Measurements from ENCODE around the gene EFCAB12. TPM values are rescaled to one million over a fixed set of nuclear protein-coding genes. Genes with fewer than 3 reads are reported as not detected.
"Not testable (repeated sequence)": the region's sequence is repeated elsewhere in the genome, so short reads cannot be mapped to it uniquely, and the experiment has no call there.

The EFCAB12 gene
- total and polyA plus RNA-seq, 2 of the 4 experiments (the other 2 are of a cell fraction) = under 0.01 to 0.17 TPM

GRCh38 chr3:129413238-129413637 lies 15.2 kb downstream of the EFCAB12 start:
- Histone ChIP-seq H3K14ac (replicated peaks; ENCODE audit: low read depth, low read length) (peak overlapping the region; percentile 96; the same call in 1 of the 2 replicates), H4K20me1 (ENCODE audit: insufficient read depth, low read length) (peaks cover 11% of the 10 kb centered on the region), H2BK20ac (ENCODE audit: low read depth, low read length) (peak overlapping the region; percentile 68), H3K56ac (ENCODE audit: extremely low read depth, insufficient read depth, low read length) (0 out of 2 replicates have a peak overlapping the region, but pooled peaks have one; percentile 26), H3K27ac (ENCODE audit: insufficient read depth, low read length) (peak overlapping the region; percentile 72), H4K8ac (ENCODE audit: low read depth in 2 of 2, low read length in 2 of 2) (peak overlapping the region in 1 of 2 experiments; percentile 81; a peak in 3 of 4 replicates), H3K9me1 (ENCODE audit: insufficient read depth, low read length) (peaks cover 40% of the 10 kb centered on the region), H3K23ac (ENCODE audit: low read depth, low read length) (peak overlapping the region; percentile 50; the same call in 1 of the 2 replicates), H2BK120ac (ENCODE audit: low read depth, low read length) (peak overlapping the region; percentile 91), H3K9ac (ENCODE audit: low read depth, low read length) (peak overlapping the region; percentile 35; the same call in 1 of the 2 replicates), H4K91ac (ENCODE audit: insufficient read depth, low read depth, low read length) (peak overlapping the region; percentile 75), H2BK5ac (ENCODE audit: low read depth, low read length, poor library complexity, severe bottlenecking) (peak overlapping the region; percentile 87), H3K18ac (ENCODE audit: low read depth, low read length) (peak overlapping the region; percentile 78; the same call in 1 of the 2 replicates), H3K4ac (ENCODE audit: low read depth, low read length) (peak overlapping the region; percentile 92), H2BK15ac (ENCODE audit: low read depth, low read length) (peak overlapping the region; percentile 11; the same call in 1 of the 3 replicates), H3K4me1 (ENCODE audit: control insufficient read depth, insufficient read depth, low read length) (peaks cover 30% of the 10 kb centered on the region), H3K4me2 (ENCODE audit: low read depth, low read length) (peak overlapping the region; percentile 40; the same call in 1 of the 2 replicates), H2AK5ac (ENCODE audit: low read depth, low read length) (peak overlapping the region; percentile 99; the same call in 1 of the 2 replicates)
- dilution Hi-C loops (cut with HindIII; ENCODE audit: low sequenced_read_pairs, unreplicated experiment); H3K27me3 ChIP-seq (ENCODE audit: control insufficient read depth, insufficient read depth, low read length); H3K9me3 ChIP-seq (ENCODE audit: control insufficient read depth, insufficient read depth, low read length); DNase-seq; BruUV-seq (replicated peaks); H2AK9ac ChIP-seq (replicated peaks; ENCODE audit: low read depth, low read length, poor library complexity); in situ Hi-C loops (cut with MboI; ENCODE audit: low sequenced_read_pairs); POLR2A ChIA-PET (ENCODE audit: unreplicated experiment); H2AFZ ChIP-seq (replicated peaks; ENCODE audit: low read length, poor library complexity); H3K79me1 ChIP-seq (ENCODE audit: low read depth in 1 of 2, low read length in 2 of 2); H3K4me3 ChIP-seq (ENCODE audit: insufficient read depth, low read depth, low read length); H3K36me3 ChIP-seq (ENCODE audit: control insufficient read depth, insufficient read depth, low read length); H4K5ac ChIP-seq (ENCODE audit: low read depth, low read length); intact Hi-C loops (cut with micrococcal nuclease): not testable (repeated sequence)
- no CpG with 5 or more reads among the region's 3 CpGs for WGBS, 2 experiments (ENCODE audit: extremely low coverage in 2 of 2, insufficient read length in 1 of 2)
- ATAC-seq (ENCODE audit: low read depth) = peak; percentile 5
- CTCF ChIA-PET = interaction anchor here (1.1 kb wide), 1 partner anchor 30 kb away, joined by 4 read pairs; no protein-coding TSS in a partner anchor
